K562 (cell line): ENCODE data around the gene NCOA1. TPM values are rescaled to one million over a fixed set of nuclear protein-coding genes. Genes with fewer than 3 reads are reported as not detected.

Experiments used
- ETV6 ChIP-seq, 3 experiments: fragments of 150-350 bp in 1 of 3; sonication (generic) in 1 of 3; formaldehyde crosslinking in 1 of 3; IDR thresholded peaks; 2 replicates each; pipeline versions ENCODE4 v1.6.1 to v1.8.0; 2014 to 2022; ENCODE audit warnings: borderline replicate concordance in 2 of 3, low read depth in 2 of 3, antibody characterized with exemption in 1 of 3, low read length in 1 of 3, mild to moderate bottlenecking in 1 of 3, missing genetic modification reagents in 1 of 3
- PHF20 ChIP-seq: fragments of 450-650 bp; IDR thresholded peaks from 2 replicates; pipeline ENCODE4 v1.6.1; 2018; ENCODE audit not compliant: partially characterized antibody
- RAD51 ChIP-seq: fragments of 450-650 bp; IDR thresholded peaks from 2 replicates; pipeline ENCODE4 v1.7.1; 2016; ENCODE audit warnings: low read depth, mild to moderate bottlenecking, borderline replicate concordance
- RNF2 ChIP-seq: sonication (generic); IDR thresholded peaks from 2 replicates; pipeline ENCODE4 v1.6.1; 2016
- SPI1 ChIP-seq: IDR thresholded peaks from 2 replicates; pipeline ENCODE4 v1.6.1; 2011; ENCODE audit warnings: low read depth, low read length, control low read depth, borderline replicate concordance
- STAT5B ChIP-seq: fragments of 250-450 bp; sonication (Bioruptor Pico); IDR thresholded peaks from 2 replicates; pipeline ENCODE4 v1.8.0; 2021; ENCODE audit warnings: mild to moderate bottlenecking, inconsistent platforms
- TOE1 ChIP-seq, 2 experiments: fragments of 450-650 bp in 1 of 2; sonication (generic) in 1 of 2; formaldehyde crosslinking in 1 of 2; IDR thresholded peaks; 2 replicates each; pipeline versions ENCODE4 v1.7.1 to v1.8.0; 2016 to 2022; ENCODE audit warnings: borderline replicate concordance in 2 of 2, mild to moderate bottlenecking in 2 of 2, antibody characterized with exemption in 1 of 2, inconsistent platforms in 1 of 2, low read depth in 1 of 2, missing genetic modification reagents in 1 of 2, moderate library complexity in 1 of 2
- polyA plus RNA-seq, 8 experiments: library from polyadenylated mRNA; depleted of rRNA in 4 of 8; stranded (reverse) in 5 of 8; unstranded in 3 of 8; fragments of >200 nt; fragmentation: Nextera tagmentation in 2 of 8; fragmentation: Illumina TruSeq in 1 of 8; extraction: Ambion mirVana in 2 of 8; extraction: Trizol in 1 of 8; gene quantifications; 2 replicates each; pipeline versions ENCODE4 v1.2.1 to v1.2.3, GENCODE V29; 2011 to 2014; ENCODE audit warnings: inconsistent platforms in 1 of 8, missing spikeins in 1 of 8
- total RNA-seq, 7 experiments: library from RNA; depleted of rRNA in 6 of 7; stranded (reverse); fragments of >200 nt in 6 of 7; fragmentation: Illumina TruSeq in 2 of 7; extraction: Trizol in 2 of 7; gene quantifications; 2 replicates each; pipeline versions ENCODE4 v1.2.1 to v1.2.3, GENCODE V29; 2011 to 2021; ENCODE audit warnings: low replicate concordance in 1 of 7
- TF ChIP-seq, protein P1 (sequence below): sonication (generic); formaldehyde crosslinking; IDR thresholded peaks from 2 replicates; pipeline ENCODE4 v1.8.0; 2022; ENCODE audit warnings: mild to moderate bottlenecking, low read depth, missing genetic modification reagents
- TF ChIP-seq, protein P2 (sequence below): sonication (generic); formaldehyde crosslinking; IDR thresholded peaks from 2 replicates; pipeline ENCODE4 v1.8.1; 2022; ENCODE audit warnings: missing genetic modification reagents
- TF ChIP-seq, protein P3 (sequence below): fragments of 450-650 bp; IDR thresholded peaks from 2 replicates; pipeline ENCODE4 v1.6.1; 2016
- TF ChIP-seq, protein P4 (sequence below): fragments of 450-650 bp; formaldehyde crosslinking; IDR thresholded peaks from 2 replicates; pipeline ENCODE4 v1.4.0; 2020; ENCODE audit warnings: mild to moderate bottlenecking, mixed read lengths
- TF ChIP-seq, protein P5 (sequence below): fragments of 250-450 bp; sonication (Bioruptor Pico); IDR thresholded peaks from 2 replicates; pipeline ENCODE4 v1.5.0; 2021
- TF ChIP-seq, protein P6 (sequence below): fragments of 250-450 bp; sonication (Bioruptor Pico); IDR thresholded peaks from 2 replicates; pipeline ENCODE4 v1.5.0; 2020; ENCODE audit warnings: mild to moderate bottlenecking, borderline replicate concordance

Gene NCOA1
- total and polyA plus RNA-seq, 9 of the 15 experiments (the other 6 are each of a cell fraction or from before 2014, with no cell fraction given): 4.9 to 25.7 (median 17.0) TPM

DNA sequence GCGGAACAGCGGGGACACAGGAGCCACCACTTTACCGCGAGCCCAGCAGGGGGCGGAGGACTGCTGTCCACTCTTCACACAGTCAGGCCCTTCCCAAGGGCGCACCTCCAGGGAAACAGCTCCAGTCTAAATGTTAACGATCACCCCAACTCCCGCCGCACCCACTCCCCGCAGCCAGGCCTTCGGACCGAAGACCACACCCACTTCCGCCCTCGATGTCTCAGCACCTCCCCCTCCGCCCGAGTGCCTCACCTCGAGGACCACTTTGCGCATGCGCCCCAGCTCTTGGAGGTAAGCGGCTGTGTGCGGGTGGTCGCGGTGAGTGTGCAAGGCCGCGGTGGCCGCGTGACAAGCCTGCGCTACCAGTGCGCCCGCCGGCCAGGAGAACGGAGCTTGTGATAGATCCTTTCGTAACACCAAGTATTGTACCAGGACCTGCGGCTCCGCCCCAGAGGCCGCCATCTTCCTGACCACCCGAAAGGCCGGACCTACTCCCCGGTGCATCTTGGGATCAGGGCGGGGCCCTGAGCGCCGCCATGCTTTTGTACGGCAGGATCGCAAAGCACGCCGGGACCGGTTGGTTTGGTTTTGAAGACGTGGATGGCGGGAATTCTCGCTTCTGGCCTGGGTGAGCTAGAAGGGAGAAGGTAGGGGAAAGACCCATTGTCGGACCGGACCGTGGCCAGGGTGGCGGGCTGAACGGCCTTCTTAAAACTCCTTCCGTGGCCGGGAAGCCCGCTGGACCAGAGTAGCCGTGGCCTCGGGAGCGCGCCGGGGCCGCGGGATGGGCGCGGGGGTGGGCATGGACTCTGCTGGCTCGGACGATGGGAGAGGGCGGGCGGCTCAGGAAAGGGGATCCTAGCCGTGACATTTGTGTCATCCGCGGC lies 302.1 kb downstream of the NCOA1 start, which contains the start of the genes CENPO and PTRHD1 (continued):
- TF ChIP-seq, protein P1, sequence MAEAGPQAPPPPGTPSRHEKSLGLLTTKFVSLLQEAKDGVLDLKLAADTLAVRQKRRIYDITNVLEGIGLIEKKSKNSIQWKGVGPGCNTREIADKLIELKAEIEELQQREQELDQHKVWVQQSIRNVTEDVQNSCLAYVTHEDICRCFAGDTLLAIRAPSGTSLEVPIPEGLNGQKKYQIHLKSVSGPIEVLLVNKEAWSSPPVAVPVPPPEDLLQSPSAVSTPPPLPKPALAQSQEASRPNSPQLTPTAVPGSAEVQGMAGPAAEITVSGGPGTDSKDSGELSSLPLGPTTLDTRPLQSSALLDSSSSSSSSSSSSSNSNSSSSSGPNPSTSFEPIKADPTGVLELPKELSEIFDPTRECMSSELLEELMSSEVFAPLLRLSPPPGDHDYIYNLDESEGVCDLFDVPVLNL (CRISPR knock-in tag): peak; percentile 99
- TF ChIP-seq, protein P2, sequence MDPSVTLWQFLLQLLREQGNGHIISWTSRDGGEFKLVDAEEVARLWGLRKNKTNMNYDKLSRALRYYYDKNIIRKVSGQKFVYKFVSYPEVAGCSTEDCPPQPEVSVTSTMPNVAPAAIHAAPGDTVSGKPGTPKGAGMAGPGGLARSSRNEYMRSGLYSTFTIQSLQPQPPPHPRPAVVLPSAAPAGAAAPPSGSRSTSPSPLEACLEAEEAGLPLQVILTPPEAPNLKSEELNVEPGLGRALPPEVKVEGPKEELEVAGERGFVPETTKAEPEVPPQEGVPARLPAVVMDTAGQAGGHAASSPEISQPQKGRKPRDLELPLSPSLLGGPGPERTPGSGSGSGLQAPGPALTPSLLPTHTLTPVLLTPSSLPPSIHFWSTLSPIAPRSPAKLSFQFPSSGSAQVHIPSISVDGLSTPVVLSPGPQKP (CRISPR knock-in tag): no peak
- TF ChIP-seq, protein P3, sequence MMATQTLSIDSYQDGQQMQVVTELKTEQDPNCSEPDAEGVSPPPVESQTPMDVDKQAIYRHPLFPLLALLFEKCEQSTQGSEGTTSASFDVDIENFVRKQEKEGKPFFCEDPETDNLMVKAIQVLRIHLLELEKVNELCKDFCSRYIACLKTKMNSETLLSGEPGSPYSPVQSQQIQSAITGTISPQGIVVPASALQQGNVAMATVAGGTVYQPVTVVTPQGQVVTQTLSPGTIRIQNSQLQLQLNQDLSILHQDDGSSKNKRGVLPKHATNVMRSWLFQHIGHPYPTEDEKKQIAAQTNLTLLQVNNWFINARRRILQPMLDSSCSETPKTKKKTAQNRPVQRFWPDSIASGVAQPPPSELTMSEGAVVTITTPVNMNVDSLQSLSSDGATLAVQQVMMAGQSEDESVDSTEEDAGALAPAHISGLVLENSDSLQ: no peak
- TF ChIP-seq STAT5B (CRISPR knock-in tag) (no peak), RNF2 (peak; percentile 71), ETV6 (IDR thresholded peaks at IDR 0.05; ENCODE audit: borderline replicate concordance in 1 of 2, low read depth in 2 of 2, low read length in 1 of 2) (no peak; a peak in 1 of 4 replicates), ETV6 (CRISPR knock-in tag; IDR thresholded peaks at IDR 0.05; ENCODE audit: borderline replicate concordance) (no peak), PHF20 (peak; percentile 38), RAD51 (no peak), TOE1 (IDR thresholded peaks at IDR 0.05; ENCODE audit: borderline replicate concordance) (0 out of 2 replicates have a peak, but pooled peaks have one; percentile 40), TOE1 (CRISPR knock-in tag; IDR thresholded peaks at IDR 0.05; ENCODE audit: borderline replicate concordance, low read depth) (0 out of 2 replicates have a peak, but pooled peaks have one; percentile 14), SPI1 (peak; percentile 95)
- TF ChIP-seq, protein P4, sequence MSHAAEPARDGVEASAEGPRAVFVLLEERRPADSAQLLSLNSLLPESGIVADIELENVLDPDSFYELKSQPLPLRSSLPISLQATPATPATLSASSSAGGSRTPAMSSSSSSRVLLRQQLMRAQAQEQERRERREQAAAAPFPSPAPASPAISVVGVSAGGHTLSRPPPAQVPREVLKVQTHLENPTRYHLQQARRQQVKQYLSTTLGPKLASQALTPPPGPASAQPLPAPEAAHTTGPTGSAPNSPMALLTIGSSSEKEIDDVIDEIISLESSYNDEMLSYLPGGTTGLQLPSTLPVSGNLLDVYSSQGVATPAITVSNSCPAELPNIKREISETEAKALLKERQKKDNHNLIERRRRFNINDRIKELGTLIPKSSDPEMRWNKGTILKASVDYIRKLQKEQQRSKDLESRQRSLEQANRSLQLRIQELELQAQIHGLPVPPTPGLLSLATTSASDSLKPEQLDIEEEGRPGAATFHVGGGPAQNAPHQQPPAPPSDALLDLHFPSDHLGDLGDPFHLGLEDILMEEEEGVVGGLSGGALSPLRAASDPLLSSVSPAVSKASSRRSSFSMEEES: no peak
- TF ChIP-seq, protein P5, sequence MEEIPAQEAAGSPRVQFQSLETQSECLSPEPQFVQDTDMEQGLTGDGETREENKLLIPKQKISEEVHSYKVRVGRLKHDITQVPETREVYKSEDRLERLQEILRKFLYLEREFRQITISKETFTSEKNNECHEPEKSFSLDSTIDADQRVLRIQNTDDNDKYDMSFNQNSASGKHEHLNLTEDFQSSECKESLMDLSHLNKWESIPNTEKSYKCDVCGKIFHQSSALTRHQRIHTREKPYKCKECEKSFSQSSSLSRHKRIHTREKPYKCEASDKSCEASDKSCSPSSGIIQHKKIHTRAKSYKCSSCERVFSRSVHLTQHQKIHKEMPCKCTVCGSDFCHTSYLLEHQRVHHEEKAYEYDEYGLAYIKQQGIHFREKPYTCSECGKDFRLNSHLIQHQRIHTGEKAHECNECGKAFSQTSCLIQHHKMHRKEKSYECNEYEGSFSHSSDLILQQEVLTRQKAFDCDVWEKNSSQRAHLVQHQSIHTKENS (CRISPR knock-in tag): no peak
- TF ChIP-seq, protein P6, sequence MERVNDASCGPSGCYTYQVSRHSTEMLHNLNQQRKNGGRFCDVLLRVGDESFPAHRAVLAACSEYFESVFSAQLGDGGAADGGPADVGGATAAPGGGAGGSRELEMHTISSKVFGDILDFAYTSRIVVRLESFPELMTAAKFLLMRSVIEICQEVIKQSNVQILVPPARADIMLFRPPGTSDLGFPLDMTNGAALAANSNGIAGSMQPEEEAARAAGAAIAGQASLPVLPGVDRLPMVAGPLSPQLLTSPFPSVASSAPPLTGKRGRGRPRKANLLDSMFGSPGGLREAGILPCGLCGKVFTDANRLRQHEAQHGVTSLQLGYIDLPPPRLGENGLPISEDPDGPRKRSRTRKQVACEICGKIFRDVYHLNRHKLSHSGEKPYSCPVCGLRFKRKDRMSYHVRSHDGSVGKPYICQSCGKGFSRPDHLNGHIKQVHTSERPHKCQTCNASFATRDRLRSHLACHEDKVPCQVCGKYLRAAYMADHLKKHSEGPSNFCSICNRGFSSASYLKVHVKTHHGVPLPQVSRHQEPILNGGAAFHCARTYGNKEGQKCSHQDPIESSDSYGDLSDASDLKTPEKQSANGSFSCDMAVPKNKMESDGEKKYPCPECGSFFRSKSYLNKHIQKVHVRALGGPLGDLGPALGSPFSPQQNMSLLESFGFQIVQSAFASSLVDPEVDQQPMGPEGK: no peak
